Loucy (cell line): Measurements from ENCODE around the gene NPPC.

ENCODE experiments used
- CTCF ChIP-seq: fragments of 200-600 bp; sonication (generic); conservative IDR thresholded peaks from 2 replicates; pipeline ENCODE4 v1.5.1; 2014; ENCODE audit warnings: mild to moderate bottlenecking, antibody characterized with exemption, low read length
- EZH2phosphoT487 ChIP-seq: fragments of 200-600 bp; IDR thresholded peaks from 2 replicates; pipeline ENCODE4 v1.6.1; 2018; ENCODE audit warnings: antibody characterized with exemption, mild to moderate bottlenecking, moderate library complexity, borderline replicate concordance

GRCh38 chr2:231917280-231918066, 8.7 kb downstream of the NPPC start:
- no peak for TF ChIP-seq CTCF
- TF ChIP-seq EZH2phosphoT487: no peak
